NB4 (cell line): ENCODE results near the gene TOE1.

ENCODE experiments used
- DNase-seq: peaks from one replicate; pipeline ENCODE4 v3.0.0; 2010; ENCODE audit warnings: low read depth
- H3K4me3 ChIP-seq: one replicate; pipeline ENCODE4 v1.5.1; 2011; ENCODE audit warnings: mild to moderate bottlenecking, low read depth, low read length, moderate library complexity
- MYC ChIP-seq: IDR thresholded peaks from 2 replicates; pipeline ENCODE4 v1.6.1; 2011; ENCODE audit warnings: low read depth, low read length
- POLR2A ChIP-seq: IDR thresholded peaks from 2 replicates; pipeline ENCODE4 v1.6.1; 2011; ENCODE audit warnings: mild to moderate bottlenecking; ENCODE audit not compliant: insufficient read length; ENCODE audit errors: extremely low read depth
- TF ChIP-seq, protein P1 (sequence below): IDR thresholded peaks from one replicate; pipeline ENCODE4 v1.5.1; 2012; ENCODE audit warnings: low read depth, low read length
- TF ChIP-seq, protein P2 (sequence below): IDR thresholded peaks from 2 replicates; pipeline ENCODE4 v1.6.1; 2011; ENCODE audit warnings: low read depth, low read length

Gene TOE1

DNA sequence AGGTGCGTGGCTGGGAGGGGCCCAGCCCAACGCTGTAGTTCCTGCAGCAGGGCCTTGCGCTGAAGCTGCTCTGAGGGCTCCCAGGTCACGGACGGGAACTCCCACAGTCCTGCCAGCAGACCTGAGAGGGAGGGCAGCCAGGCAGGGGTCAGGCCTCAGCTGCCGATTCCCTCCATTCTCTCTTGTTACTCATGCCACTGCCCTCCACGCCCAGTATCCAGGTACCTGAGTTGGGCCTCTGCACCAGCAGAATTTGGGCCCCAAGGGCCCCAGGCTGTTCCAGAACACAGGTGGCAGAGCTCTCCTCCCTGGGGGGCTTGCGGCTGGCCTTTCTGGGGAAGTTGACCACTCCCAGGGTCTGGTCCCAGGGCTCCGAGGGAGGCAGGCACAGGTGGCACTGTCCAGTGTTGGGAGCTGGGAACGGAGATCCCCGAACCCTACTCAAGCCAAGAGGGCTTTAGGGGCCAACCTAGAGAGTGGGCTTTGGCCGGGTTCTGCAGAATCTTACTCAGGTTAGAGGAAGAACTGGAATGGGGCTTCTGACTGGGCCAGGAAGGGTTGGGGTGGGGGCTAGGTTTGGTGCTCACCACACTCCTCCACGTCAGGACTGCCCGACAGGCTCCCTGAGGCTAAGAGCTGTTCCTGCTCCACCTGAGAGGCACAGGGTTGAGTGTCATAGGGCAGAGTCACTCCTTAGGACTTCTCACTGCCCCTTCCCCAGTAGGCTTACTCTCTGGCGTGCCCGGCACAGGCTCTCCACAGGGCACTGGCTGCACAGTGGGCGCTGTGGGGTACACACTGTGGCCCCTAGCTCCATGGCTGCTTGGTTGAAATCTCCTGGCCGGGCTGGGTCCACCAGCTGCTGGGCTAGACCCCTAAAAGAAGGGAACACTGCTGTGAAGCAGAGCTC, 8.3 kb upstream of the TOE1 start:
- TF ChIP-seq MYC (no peak), POLR2A (no peak)
- TF ChIP-seq, protein P1, sequence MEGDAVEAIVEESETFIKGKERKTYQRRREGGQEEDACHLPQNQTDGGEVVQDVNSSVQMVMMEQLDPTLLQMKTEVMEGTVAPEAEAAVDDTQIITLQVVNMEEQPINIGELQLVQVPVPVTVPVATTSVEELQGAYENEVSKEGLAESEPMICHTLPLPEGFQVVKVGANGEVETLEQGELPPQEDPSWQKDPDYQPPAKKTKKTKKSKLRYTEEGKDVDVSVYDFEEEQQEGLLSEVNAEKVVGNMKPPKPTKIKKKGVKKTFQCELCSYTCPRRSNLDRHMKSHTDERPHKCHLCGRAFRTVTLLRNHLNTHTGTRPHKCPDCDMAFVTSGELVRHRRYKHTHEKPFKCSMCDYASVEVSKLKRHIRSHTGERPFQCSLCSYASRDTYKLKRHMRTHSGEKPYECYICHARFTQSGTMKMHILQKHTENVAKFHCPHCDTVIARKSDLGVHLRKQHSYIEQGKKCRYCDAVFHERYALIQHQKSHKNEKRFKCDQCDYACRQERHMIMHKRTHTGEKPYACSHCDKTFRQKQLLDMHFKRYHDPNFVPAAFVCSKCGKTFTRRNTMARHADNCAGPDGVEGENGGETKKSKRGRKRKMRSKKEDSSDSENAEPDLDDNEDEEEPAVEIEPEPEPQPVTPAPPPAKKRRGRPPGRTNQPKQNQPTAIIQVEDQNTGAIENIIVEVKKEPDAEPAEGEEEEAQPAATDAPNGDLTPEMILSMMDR: no peak
- TF ChIP-seq, protein P2, sequence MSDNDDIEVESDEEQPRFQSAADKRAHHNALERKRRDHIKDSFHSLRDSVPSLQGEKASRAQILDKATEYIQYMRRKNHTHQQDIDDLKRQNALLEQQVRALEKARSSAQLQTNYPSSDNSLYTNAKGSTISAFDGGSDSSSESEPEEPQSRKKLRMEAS: no peak
- H3K4me3 ChIP-seq: no peak overlapping the region

DNA sequence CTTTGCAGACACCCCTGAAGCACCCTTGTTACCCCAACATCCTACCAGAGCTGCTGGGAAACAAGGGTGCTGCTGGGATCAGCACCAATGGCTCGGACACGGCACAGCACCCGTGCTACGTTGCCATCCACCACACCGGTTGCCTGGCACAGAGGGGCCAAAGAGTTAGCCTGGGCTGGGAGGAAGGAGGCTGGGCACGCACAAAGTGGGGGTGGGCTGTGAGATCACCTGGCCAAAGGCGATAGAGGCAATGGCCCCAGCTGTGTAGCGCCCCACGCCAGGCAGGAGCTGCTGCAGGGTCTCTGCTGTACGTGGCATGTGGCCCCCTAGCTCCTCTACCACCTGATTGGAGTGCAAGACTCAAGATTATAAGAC, 7.6 kb upstream of the TOE1 start:
- H3K4me3 ChIP-seq: no peak overlapping the region
- no peak for DNase-seq
- TF ChIP-seq, protein P2: no peak
- TF ChIP-seq MYC (no peak), POLR2A (no peak)
- TF ChIP-seq, protein P1: no peak

More for the DNA sequence above, 8.3 kb upstream of the TOE1 start:
- DNase-seq: no peak

DNA sequence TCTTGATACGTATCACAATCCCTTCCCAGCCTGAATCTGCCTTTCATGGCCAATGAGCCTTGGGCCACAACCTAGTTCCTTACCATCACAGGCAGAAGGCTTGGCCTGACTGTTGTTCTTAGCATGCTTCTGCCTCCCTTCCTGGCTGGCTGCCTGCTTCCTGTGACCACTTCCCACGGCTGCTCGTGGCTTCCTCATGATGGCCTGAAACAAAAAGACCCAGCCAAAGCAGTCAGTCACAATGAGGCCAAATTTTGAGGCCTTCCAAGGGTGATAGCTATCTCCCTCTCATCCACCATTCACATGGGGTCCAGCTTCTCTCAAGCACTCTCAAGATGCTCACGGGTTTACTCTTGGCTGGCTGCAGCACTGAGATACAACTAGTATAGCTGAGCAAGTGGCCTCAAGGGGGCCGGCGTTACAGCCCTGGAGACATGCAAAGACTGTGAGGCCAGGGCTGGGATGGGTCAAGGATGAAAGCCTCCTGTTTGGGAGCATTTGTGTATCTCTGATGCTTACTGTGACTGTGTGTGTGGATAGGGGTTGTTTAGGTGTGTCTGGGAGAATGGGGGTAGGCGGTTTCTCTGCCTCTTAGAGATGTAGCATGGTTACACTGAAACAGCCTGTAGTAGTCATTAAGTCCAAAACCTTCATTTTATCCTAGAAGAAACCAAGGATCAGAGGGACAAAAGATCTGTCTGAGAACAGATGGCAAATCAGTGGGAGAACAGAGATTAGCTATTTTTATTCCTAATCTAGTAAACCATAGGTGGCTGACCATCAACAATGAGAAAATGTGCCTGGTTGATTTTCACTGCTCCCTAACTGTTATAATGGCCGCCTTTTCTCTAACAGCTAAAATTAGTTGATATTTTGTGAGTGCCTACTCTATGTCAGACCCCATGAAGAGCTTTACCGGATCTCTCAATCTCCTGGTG, 5.4 kb upstream of the TOE1 start:
- TF ChIP-seq, protein P2: no peak
- TF ChIP-seq POLR2A: no peak
- TF ChIP-seq, protein P1: peak; percentile 8
- no peak overlapping the region for H3K4me3 ChIP-seq
- DNase-seq: peak; percentile 50

DNA sequence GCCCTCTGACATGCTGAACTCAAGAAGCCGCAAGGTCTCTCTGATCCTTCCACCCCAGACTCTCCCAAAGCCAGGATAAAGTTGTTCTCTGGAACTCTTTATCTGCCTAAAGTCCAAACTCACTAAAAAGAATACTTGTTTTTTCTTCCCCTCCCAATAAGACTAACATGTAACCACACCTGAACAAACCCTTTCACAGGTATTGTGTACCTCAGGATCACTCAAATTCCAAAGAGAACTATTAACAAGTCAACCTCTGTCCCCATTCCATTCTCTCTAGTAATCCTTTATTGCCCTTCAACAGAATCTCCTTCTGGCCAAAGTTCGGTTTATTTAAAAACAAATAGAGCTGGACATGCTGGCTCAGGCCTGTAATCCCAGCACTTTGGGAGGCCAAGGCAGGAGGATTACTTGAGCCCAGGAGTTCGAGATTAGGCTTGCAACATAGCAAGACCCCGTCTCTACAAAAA, 4.1 kb upstream of the TOE1 start:
- no peak for DNase-seq
- H3K4me3 ChIP-seq: no peak overlapping the region
- TF ChIP-seq, protein P1: no peak

DNA sequence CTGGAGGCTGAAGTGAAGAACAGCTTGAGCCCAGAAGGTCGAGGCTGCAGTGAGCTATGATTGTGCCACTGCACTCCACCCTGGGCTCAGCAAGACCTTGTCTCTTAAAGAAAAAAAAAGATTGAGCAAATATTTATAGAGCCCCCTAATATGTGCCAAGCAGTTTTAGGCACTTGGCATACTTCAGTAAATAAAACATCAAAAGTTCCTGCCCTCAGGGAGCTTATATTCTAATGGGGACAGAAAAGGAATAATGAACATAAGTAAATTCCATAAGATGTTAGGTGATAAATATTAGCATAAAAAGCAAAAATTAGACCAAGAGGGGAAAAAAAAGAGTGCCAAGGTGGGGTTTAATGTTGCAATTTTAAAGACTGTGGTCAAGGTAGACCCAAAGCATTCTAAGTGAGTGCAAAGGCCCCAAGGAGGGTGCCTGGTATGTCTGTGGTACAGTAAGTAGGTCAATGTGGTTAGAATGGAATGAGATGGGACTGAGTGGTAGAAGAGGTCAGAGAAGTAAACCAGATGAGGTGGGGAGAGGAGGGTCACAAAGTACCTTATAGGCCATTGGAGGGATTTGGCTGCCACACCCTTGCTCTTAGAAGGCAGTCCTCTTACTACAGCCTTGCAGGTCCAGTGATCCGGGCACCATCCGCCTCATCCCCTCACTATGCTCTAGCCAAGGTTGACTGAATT, 2.2 kb upstream of the TOE1 start:
- no peak overlapping the region for H3K4me3 ChIP-seq
- no peak for TF ChIP-seq POLR2A
- TF ChIP-seq MYC: no peak
- TF ChIP-seq, protein P1: no peak
- TF ChIP-seq, protein P2: no peak
- no peak for DNase-seq
